Activated T-helper 9 cell treated with anti-CD3 and anti-CD28 coated beads, Interleukin-2, amount 50 U/mL, for 16 hours (primary cell): ENCODE measurements around the gene HOXB5.

Source experiments
- DNase-seq: peaks from one replicate; pipeline ENCODE4 v3.0.0-alpha.2; 2020; ENCODE audit warnings: low read depth

The HOXB5 gene

GRCh38 chr17:48589060-48589830 lies 4.3 kb downstream of the HOXB5 start:
- DNase-seq = no peak

GRCh38 chr17:48588528-48588927 lies 5.1 kb downstream of the HOXB5 start:
- no peak for DNase-seq

DNA sequence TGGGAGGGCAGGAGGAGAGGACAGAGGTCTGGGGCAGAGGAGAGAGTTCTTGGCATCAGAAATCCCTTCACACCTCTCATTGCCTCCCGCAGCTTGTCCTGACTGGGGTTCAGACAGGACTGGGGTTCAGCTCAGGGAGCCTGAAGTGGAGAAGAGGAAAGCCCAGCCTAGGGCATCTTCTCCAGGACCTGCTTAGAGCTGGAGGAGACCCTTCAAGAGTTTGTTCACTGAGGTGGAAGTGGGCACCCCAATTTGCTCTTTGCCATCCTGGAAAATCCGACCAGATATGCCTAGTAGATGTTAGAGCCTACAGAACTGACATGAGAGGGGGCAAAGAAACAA lies 5.5 kb downstream of the HOXB5 start:
- DNase-seq = no peak

DNA sequence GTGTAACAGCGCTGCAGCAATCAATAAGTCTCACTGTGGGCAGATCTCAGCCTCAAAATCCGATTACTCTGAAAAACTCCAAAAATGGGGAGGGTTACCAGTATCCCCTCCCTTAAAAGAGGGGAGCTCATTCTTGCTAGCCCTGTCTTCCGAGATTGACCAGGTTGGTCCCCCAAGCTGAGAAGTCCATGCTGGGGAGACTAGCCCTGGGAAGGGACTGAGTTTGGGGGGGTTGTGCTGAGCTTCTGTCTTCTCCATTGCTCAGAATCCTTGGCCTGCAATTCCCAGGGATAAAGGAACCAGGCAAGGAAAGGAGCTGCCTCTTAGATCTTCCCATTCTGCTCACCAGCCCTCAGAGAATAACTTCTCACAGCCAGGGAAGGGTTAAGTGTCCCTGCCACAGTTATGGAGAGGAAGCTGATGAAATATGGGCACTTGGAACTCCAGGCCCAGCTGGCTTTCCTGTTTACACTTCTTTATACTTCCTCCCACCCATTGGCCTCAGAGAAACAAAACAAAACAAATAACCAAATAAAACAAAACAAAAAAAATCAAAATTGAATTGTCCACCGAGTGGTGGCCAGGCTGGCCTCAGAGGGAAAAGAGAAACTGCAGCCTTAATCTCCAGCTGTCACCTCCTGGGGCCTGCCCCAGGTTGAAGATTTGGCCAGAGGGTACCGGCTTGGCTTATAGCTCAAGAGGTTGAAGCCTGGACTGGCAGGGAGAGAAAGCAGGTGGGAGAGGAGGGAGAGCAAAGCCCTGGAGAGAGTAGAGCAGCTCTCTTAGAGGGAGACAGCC lies 6.1 kb downstream of the HOXB5 start:
- DNase-seq = no peak

DNA sequence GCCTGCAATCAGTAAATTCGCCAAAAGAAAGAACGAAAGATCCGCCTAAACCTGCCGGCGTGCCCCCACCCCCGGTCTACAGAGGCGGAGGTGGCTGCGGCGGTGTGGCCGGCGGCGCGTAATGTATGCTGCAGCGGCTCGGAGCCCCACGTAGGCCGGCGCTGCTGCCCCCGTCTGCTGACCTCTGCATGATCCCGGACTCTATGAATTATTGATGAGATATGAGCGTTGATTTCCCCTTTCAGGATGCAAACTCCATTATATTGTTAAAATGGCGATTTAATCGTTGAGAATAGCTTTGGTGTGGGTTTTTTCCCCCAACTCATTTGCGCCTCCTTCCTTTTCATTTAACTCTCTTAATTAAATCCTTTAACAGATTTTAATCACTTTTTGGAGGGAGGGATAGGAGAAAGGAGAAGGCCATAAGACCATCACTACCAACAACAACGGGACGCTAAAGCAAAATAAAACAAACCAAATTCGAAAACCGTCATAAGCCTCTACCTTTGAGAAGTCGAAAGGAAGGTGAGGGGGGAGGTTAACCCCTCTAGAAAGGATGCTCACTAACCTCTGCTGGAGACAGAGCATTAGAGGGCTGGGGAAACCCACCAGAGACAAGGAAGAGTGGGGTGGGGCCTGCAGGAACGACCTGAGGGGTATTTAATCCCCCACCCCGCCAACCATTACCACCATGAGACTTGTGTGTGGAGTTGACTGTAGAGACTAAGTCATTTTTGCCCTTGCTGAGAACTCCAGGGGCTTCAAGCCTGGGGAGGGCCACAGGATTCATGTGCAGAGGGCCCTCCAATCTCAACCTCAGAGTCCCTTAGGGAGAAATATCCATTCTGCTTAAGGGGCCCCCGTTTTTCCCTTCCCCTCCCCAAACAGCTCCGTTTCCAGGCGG lies 7.0 kb downstream of the HOXB5 start:
- no peak for DNase-seq

DNA sequence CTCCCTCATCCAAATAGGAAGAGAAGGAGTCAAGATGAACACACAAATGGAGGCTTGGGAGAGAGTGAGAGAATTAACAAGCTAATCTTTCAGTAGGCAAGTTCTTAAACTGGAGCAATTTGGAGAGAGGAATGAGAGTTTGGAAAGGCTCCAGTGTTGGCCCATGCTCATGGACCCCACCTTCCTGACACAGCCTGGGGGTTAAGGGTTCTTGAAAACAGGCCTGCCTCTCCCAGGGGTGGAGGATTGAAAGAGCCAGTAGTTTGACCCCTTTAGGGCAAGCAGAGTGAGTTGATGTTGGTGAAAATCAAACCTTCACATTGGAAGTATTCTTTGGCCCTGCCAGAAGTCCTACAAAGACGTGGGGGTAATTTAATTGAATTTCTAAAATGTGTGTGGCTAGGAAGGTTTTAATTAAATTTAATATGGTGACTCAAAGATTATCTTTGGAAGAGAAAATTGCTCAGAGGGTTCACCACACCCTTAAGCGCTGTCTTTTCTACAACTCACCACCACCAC lies 9.3 kb downstream of the HOXB5 start:
- no peak for DNase-seq

DNA sequence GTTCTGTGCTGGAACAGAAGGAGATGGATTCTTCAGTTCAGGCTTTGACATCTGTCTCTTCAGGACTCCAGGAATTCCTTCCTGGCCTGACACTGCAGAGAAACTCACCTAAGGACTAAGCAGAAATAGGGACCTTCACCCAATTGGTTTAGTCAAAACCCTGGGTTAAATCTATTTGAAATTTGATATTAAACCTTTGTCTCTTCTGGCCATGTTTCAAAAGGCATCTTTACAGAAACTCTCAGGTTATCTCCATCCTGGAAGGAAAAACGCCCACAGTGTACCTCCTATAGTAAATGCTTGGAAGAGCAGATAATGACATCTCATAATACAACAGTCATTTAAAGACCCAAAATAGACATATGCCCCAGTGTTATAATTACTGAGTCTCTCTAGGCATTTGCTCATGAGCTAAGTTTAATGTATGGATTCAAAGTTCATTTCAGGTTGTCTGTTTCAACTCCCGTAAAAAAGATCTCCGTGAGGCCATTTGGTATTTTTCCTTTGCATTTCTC lies 9.8 kb downstream of the HOXB5 start:
- DNase-seq = no peak

GRCh38 chr17:48582750-48583069 lies 10.9 kb downstream of the HOXB5 start:
- DNase-seq = no peak

- no peak for DNase-seq
Measured at GRCh38 chr17:48579760-48580554, 13.6 kb downstream of the HOXB5 start.

DNA sequence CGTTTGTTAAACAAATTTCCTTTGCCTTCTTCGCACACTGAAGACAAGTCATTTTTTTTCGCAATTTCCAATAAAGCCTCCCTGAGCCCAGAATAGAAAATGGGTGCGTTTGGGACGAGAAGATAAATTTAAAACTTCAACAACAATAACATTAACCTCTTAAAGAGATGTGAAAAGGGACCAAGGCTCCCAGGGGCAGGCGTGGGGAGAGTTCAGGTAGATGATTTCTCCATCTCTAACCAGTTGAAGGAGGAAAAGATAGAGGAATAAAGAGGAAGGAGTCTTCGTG lies 14.2 kb downstream of the HOXB5 start:
- no peak for DNase-seq

DNA sequence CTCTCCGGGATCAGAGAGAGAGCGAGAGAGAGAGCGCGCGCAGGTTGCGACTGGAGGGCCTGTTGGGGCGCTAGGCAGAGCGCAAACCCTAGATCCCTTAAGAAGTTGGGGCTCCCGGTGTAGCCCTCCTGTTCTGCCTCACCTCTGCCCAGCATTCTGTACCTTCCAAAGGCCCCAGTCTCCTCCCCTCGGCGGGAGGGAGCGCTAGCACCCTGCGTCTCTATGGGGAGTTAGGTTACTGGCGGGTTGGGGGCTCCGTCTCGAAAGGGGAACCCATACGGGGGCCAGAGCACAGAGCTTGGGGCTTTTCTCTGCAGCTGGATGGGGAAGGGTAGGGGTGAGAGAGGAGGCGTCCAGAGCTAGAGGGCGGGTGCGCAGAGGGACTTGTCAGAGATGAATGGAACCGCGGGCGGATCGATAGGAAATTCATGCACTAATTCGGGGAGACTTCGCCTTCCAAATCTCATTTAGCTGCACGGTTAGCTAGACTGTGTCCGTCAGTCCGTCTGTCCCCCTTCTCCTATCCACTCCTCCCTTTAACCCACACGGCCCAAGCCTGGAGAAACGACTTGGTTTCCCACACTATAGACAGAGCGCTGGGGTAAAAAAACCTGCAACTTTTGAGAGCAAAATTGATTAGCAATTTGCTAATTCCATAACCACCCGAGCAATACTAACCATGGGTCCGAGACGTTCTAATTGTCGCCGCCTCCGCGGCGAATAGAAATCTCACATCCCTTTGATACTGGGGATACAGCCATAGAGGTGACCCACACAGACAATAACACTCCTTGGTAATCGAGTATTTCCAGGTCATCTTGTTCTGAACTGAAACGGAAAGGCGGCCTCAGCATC lies 14.7 kb downstream of the HOXB5 start:
- DNase-seq = no peak

DNA sequence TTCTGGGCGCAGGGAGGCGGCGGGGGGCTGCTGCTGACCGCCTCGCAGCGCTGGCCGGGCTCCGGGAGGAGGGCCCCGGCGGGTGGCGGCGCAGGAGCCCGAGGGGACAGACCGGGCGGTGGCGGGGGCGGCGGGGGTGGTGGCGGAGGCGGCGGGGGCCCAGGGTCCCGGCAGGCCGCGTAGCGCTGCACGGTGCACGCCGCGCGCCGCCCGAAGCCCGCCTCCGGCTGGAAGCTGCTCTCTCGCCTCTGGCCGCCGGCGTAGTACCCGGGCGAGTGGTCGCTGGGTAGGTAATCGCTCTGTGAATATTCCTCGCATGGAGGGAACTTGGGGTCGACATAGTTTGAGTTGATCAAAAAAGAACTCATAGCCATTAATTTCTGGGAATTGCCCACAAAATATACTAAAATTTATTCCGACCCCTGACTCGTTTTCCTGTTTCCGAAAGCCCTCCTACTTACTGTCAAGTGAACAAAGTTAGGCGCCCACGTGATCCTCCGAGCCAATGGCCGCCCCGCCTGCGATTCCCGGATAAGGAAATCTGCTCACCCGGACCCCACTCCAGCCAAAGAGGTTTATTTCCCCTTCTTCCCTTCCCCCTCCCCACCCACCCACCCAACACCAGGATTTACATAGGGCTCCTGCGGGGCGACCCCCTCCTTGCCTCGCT lies 15.5 kb downstream of the HOXB5 start, which contains the start of gene HOXB4:
Gene HOXB4, minus strand, starts transcription at position 405 of the 670 bp plus-strand sequence. Its CDS starts 31 bp downstream, at position 374.
- DNase-seq = peak; percentile 52

GRCh38 chr17:48577330-48577945 lies 16.1 kb downstream of the HOXB5 start:
- no peak for DNase-seq

DNA sequence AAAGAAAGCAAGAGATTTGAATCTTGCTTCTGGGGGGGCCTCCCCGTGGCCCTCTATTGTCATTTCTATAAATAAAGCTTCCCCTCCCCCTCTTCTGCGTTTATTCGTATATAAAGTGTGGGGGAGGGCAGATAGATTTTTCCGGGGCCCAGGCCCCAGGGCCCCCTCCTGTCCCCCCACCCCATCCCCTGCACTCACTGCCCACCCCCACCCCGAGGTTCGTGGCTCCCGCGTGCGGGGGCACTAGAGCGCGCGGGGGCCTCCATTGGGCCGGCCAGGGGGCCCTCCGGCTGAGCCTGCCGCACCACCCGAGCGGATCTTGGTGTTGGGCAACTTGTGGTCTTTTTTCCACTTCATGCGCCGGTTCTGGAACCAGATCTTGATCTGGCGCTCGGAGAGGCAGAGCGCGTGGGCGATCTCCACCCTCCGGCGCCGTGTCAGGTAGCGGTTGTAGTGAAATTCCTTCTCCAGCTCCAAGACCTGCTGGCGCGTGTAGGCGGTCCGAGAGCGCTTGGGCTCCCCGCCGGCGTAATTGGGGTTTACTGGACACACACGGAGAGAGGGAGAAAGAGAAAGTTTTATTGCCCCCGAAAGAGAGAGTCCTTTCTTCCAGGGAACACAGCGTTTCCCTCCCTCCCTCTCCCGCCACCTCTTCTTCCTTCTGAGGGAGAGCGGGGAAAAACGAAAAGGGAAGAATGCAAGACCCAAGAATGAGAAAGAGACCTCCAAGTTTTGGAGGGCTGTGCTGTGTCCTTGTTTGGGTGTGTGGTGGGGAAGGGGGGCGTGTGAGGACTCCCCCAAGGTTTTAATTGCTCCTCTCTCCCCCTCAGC lies 16.9 kb downstream of the HOXB5 start:
- no peak for DNase-seq

DNA sequence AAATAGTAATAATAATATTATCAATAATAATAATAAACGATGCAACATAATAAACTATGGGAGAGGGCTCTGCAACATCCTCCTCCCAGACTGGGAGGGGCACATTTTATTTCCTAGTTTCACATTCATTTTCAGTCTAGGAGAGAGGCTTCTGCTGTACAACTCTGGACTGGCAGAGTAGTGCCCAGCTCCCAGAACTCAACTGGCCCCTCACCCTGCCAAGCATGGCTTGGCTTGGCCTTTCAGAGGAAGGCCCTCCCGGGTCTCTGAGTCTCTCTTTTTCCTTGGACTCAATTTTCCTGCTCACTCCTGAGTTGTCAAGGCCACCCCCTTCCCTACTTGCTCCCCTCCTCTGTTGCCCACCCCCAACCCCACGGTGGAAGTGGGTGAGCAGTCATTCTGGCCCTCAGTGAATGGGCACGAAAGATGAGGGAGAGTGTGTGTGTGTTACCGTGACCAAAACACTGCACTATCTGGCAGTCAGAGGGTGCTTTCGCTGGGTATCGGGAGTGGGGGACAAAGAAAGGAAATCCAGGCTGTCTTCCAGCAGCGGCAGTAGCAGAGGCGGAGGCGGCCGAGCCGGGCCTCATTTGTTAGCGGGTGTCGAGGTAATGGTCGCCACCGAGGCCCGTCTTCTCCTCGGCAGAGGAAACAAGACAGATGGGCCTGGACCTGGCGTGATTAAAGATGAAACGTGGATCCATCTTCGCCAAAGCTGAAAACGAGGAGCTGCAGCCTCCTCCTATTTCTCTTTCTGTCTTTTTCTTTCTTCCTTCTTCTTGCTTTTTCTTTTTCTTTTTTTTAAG lies 17.7 kb downstream of the HOXB5 start:
- no peak for DNase-seq

DNA sequence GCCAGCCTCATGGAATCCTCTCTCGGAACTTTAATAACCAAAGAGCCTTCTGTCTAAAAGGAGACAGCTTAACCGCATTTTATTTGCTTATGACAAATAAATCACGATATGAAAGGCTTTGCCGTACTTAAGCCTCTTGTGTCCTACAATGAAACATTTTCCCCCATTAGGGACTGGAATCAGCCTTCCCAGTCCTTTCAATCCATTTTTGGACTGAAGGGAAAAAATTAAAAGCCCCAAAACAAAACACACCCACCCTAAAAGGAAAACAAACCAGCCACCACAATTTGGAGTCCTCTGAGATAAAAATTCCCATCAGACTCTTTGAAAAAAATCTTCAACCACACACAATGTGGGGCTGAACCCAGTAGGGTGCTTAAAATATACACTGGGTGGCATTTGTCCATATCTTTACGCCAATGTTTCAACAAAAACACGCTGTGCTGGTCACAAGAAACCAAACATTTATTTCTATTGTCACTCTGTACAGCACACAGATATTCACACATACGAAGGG lies 18.5 kb downstream of the HOXB5 start:
- no peak for DNase-seq

DNA sequence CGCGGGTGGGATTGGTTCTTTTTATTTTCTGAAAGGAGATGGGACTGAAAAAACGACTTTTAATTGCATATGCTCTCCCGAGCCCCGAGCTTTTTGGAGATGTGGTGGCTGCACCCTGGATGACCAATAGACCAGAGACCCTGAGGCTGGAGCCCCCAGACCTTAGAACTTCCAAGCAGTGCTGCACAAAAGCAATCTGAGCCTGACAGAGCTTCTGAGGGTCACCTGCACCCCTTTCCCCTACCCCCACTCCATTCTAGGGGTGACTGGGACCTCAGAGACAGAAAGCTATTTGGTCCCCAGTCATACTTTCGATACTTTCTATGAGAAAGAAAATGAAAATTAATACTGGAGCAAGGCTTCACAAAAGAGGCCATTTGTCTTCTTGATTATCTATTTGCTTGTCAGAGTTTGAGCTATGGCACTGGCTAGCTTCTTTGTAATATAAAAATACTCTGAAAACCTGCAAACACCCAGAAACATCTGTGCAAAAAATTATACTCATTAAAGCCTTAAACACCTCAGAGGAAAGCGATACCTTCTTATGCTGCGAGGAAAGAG lies 19.0 kb downstream of the HOXB5 start:
- no peak for DNase-seq
